Activated CD4-positive, alpha-beta T cell treated with anti-CD3 and anti-CD28 coated beads for 36 hours (primary cell): Measurements from ENCODE around the gene RANGAP1. TPM values are rescaled to one million over a fixed set of nuclear protein-coding genes. Genes with fewer than 3 reads are reported as not detected.

Source experiments
- ATAC-seq: fragments of 200-7000 bp; cut with Tn5 transposase; one replicate; pipeline ENCODE4 v1.10.0; 2021; ENCODE audit warnings: mild to moderate bottlenecking, moderate library complexity
- CTCF ChIA-PET: fragments of 350-600 bp; sonication (Branson Sonifier 250); formaldehyde crosslinking; loops from one replicate; lab custom pipeline; 2021; ENCODE audit warnings: antibody characterized with exemption; lab: Charles Lee
- POLR2A ChIA-PET: fragments of 350-600 bp; sonication (Branson Sonifier 250); formaldehyde crosslinking; loops from one replicate; lab custom pipeline; 2021; ENCODE audit warnings: antibody characterized with exemption, inconsistent platforms; lab: Charles Lee
- DNase-seq: peaks from one replicate; pipeline ENCODE4 v3.0.0-alpha.2; 2020
- H3K27ac Mint-ChIP-seq: one replicate; pipeline ENCODE4 v1.8.0; 2021; ENCODE audit warnings: mixed read lengths
- H3K27me3 Mint-ChIP-seq: one replicate; pipeline ENCODE4 v1.8.0; 2021; ENCODE audit warnings: mixed read lengths
- H3K36me3 Mint-ChIP-seq: one replicate; pipeline ENCODE4 v1.8.0; 2021; ENCODE audit warnings: low read depth, mixed read lengths
- H3K4me1 Mint-ChIP-seq: one replicate; pipeline ENCODE4 v1.8.0; 2021; ENCODE audit warnings: mixed read lengths
- H3K4me3 Mint-ChIP-seq: one replicate; pipeline ENCODE4 v1.8.0; 2021; ENCODE audit warnings: mild to moderate bottlenecking, moderate library complexity, mixed read lengths
- H3K9me3 Mint-ChIP-seq: one replicate; pipeline ENCODE4 v1.8.0; 2021; ENCODE audit warnings: low read depth, mixed read lengths
- intact Hi-C, 2 experiments: fragments of 100-400 bp; cut with DNase I in 1 of 2; cut with micrococcal nuclease in 1 of 2; formaldehyde crosslinking; loops; one replicate each; pipeline versions ENCODE4 v1.14.2 to v1.15.1; 2022 to 2024; cut with DNase I, micrococcal nuclease
- total RNA-seq, 2 experiments: library from RNA; stranded (reverse); gene quantifications; one replicate each; pipeline ENCODE4 v1.2.3, GENCODE V29; 2021

The RANGAP1 gene
- total RNA-seq, 2 experiments from 2014 or later, result 140 to 157 TPM

DNA sequence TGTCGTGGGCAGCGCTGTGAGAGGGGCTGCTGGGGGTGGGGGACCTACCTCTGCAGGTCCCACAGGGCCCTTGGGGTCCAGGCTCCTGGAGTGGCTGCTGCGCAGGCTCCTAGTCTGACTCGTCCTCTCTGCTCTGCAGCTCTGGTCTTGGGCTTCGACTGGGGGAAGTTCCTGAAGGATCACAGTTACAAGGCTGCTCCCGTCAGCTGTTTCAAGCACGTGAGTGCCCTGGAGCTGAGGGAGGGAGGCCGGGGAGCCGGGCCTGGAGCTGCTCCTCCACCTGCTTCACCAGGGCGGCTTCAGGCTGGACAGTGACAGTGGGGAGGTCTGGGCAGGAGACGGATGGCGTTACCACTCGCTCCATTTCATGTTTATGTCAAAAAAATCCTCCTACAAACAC, 69.0 kb downstream of the RANGAP1 start:
- ChIA-PET POLR2A (interaction anchor here (0.6 to 1.8 kb wide), 4 partner anchors 21 to 261 kb away, joined by 3 to 7 read pairs (median 4); partner anchors contain the start of gene RANGAP1), CTCF (interaction anchor here (1.2 to 3.5 kb wide), 3 partner anchors 19 to 295 kb away, joined by 4 to 12 read pairs (median 4); no protein-coding TSS in a partner anchor)
- DNase-seq, result no peak
- H3K36me3 Mint-ChIP-seq, result peaks cover 51% of the 10 kb centered on the region
- peak overlapping the region; percentile 48 for H3K4me3 Mint-ChIP-seq
- H3K4me1 Mint-ChIP-seq, result peaks cover 16% of the 10 kb centered on the region
- ATAC-seq, result no peak
- intact Hi-C loops, result loop anchor here in 1 of 2 experiments (1.0 kb wide), 1 partner anchor 12 kb away; the partner anchor contains the start of gene L3MBTL2
- peak overlapping the region; percentile 91 for H3K27ac Mint-ChIP-seq
- no peaks in the 10 kb centered on the region for H3K9me3 Mint-ChIP-seq
- H3K27me3 Mint-ChIP-seq, result no peaks in the 10 kb centered on the region

DNA sequence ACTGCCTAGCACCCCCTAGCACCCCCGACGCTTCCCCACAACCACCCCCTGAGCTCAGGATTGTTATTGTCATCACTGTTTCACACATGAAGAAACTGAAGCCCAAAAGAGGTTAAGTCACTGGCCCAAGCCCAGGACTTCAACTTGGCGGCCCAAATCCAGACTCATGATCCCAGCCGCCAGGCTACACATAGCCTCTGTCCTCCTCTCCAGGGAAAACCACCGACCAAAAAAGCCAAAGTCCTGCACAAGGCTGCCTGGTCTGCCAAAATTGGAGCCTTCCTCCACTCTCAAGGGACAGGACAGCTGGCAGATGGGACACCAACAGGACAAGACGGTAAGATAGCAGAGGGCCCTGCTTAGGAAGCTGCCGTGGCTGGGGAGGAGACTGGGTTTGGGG, 70.1 kb downstream of the RANGAP1 start:
- CTCF ChIA-PET, result interaction anchor here (0.7 to 3.5 kb wide), 4 partner anchors 22 to 294 kb away, joined by 3 to 12 read pairs (median 4); no protein-coding TSS in a partner anchor
- peak overlapping the region; percentile 10 for H3K27ac Mint-ChIP-seq

GRCh38 chr22:41215409-41215808, 70.6 kb downstream of the RANGAP1 start:
- H3K9me3 Mint-ChIP-seq, result no peaks in the 10 kb centered on the region
- ATAC-seq, result no peak
- CTCF ChIA-PET, result interaction anchor here (0.7 to 1.9 kb wide), 4 partner anchors 22 to 135 kb away, joined by 3 to 4 read pairs (median 4); no protein-coding TSS in a partner anchor
- DNase-seq, result no peak
- POLR2A ChIA-PET, result no interaction called here
- intact Hi-C loops, result no loop called here
- no peak overlapping the region for H3K4me3 Mint-ChIP-seq
- no peaks in the 10 kb centered on the region for H3K27me3 Mint-ChIP-seq
- peaks cover 44% of the 10 kb centered on the region for H3K36me3 Mint-ChIP-seq
- H3K4me1 Mint-ChIP-seq, result peaks cover 16% of the 10 kb centered on the region
- peak overlapping the region; percentile 10 for H3K27ac Mint-ChIP-seq

More for the DNA sequence above, 70.1 kb downstream of the RANGAP1 start:
- POLR2A ChIA-PET, result no interaction called here
- H3K9me3 Mint-ChIP-seq, result no peaks in the 10 kb centered on the region
- ATAC-seq (no peak), DNase-seq (no peak)
- peaks cover 16% of the 10 kb centered on the region for H3K4me1 Mint-ChIP-seq
- H3K36me3 Mint-ChIP-seq, result peaks cover 45% of the 10 kb centered on the region
- intact Hi-C loops, result no loop called here
- H3K4me3 Mint-ChIP-seq, result no peak overlapping the region
- H3K27me3 Mint-ChIP-seq, result no peaks in the 10 kb centered on the region

- ChIA-PET POLR2A (interaction anchor here (0.5 to 0.7 kb wide), 2 partner anchors 95 to 247 kb away, joined by 3 read pairs; partner anchors contain the start of gene ZC3H7B), CTCF (interaction anchor here (0.6 to 0.8 kb wide), 3 partner anchors 203 to 574 kb away, joined by 3 to 4 read pairs (median 4); no protein-coding TSS in a partner anchor)
- Mint-ChIP-seq H3K9me3 (no peaks in the 10 kb centered on the region), H3K4me1 (peaks cover 20% of the 10 kb centered on the region), H3K4me3 (peak overlapping the region; percentile 62), H3K36me3 (peaks cover 23% of the 10 kb centered on the region), H3K27ac (no peak overlapping the region), H3K27me3 (peaks cover 10% of the 10 kb centered on the region)
- DNase-seq, result no peak
- intact Hi-C loops, result loop anchor here in 1 of 2 experiments (5.0 to 10.0 kb wide), 2 partner anchors 114 to 252 kb away; partner anchors contain the start of genes EP300 and RBX1
- ATAC-seq, result no peak
Measured at GRCh38 chr22:41206719-41207118, 79.3 kb downstream of the RANGAP1 start.

DNA sequence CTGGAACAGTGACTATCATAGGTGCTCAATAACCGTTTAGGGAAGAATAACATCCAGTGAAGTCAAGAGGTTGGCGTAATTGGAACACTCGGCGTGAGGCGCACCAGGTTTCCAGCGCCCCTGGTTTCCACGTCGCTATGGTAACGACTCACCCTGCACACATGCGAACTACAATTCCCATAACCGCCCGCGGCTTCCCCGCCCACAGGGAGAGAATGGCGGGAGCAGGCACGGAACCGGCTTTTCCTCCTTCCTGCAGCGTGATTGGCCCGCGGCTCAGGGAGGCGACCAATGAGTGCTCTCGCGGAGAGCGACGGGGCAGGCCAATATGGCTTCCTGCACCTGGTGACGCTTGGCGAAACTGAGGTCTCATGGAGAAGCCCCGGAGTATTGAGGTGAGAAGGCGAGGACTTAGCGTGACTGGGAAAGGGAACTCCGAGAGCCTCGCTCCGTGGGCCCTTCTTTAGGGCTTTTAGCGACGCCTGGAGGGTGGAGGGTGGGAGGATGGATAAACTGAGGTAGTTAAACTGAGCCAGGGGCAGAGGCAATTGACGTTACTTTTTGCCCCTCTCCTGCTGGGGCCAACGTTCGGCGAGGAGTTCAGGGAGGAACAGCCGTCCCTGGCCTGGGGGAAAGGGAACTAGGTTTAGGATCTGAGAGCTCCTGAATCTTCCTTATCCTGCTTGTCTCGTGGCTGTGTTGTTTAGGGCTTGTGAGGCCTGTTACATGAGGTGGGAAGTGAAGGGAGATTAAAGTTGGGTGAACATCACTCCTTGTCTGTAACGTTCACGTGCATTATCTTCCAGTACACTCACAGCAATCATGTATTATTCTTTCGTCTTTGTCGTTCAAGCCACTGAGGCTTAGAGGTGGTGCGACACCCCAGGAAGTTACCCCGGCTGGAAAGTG, 80.7 kb downstream of the RANGAP1 start, which contains the start of gene L3MBTL2:
TSS of gene L3MBTL2 (plus strand) at position 321 of the 909 bp plus-strand sequence. CDS start at position 372, 51 bp downstream.
- peak; percentile 100 for DNase-seq
- Mint-ChIP-seq H3K4me3 (peak within 1 kb of the TSS; percentile 86), H3K9me3 (no peaks in the 10 kb centered on the region), H3K27me3 (peaks cover 10% of the 10 kb centered on the region), H3K27ac (peak within 1 kb of the TSS; percentile 89), H3K36me3 (peaks cover 19% of the 10 kb centered on the region), H3K4me1 (peaks cover 20% of the 10 kb centered on the region)
- intact Hi-C loops, result loop anchor here (1.0 to 10.0 kb wide), 14 partner anchors 8 to 416 kb away; partner anchors contain the start of genes RANGAP1 (in 2 of the 2), RBX1 (in 2 of the 2), DESI1 (in 1 of the 2) and EP300 (in 1 of the 2)
- ChIA-PET CTCF (no interaction called here), POLR2A (no interaction called here)
- ATAC-seq, result peak; percentile 100

- H3K4me3 Mint-ChIP-seq, result no peak overlapping the region
- H3K4me1 Mint-ChIP-seq, result peaks cover 20% of the 10 kb centered on the region
- ATAC-seq (no peak), DNase-seq (no peak)
- ChIA-PET CTCF (no interaction called here), POLR2A (no interaction called here)
- H3K27me3 Mint-ChIP-seq, result peaks cover 10% of the 10 kb centered on the region
- H3K27ac Mint-ChIP-seq, result no peak overlapping the region
- H3K9me3 Mint-ChIP-seq, result no peaks in the 10 kb centered on the region
- intact Hi-C loops, result loop anchor here in 1 of 2 experiments (10.0 kb wide), 1 partner anchor 249 kb away; the partner anchor contains the start of gene RBX1
- peaks cover 14% of the 10 kb centered on the region for H3K36me3 Mint-ChIP-seq
Measured at GRCh38 chr22:41204066-41204465, 81.9 kb downstream of the RANGAP1 start.

- Mint-ChIP-seq H3K4me1 (peaks cover 22% of the 10 kb centered on the region), H3K4me3 (no peak overlapping the region), H3K9me3 (no peaks in the 10 kb centered on the region), H3K27me3 (peaks cover 10% of the 10 kb centered on the region), H3K27ac (no peak overlapping the region), H3K36me3 (peaks cover 12% of the 10 kb centered on the region)
- intact Hi-C loops, result loop anchor here in 1 of 2 experiments (10.0 kb wide), 1 partner anchor 248 kb away; the partner anchor contains the start of gene RBX1
- no peak for ATAC-seq
- no peak for DNase-seq
- ChIA-PET POLR2A (no interaction called here), CTCF (no interaction called here)
Measured at GRCh38 chr22:41203118-41203517, 82.9 kb downstream of the RANGAP1 start.

DNA sequence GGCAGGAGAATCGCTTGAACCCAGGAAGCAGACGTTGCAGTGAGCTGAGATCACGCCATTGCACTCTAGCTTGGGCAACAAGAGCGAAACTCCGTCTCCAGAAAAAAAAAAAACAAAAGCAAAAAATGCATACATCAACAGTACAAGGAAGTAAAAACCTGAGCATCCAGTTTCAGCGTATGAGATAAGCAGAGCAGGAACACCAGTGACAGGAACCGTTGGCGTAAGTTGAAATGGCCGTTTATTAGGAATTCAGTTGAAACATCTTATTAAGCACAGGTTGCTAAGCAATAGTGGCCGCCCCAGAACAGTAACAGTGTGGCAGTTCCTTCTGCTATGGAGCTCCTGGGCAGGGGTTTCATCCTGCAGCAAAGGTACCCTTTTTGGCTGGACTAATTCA, 84.8 kb downstream of the RANGAP1 start:
- intact Hi-C loops, result loop anchor here in 1 of 2 experiments (10.0 kb wide), 1 partner anchor 246 kb away; the partner anchor contains the start of gene RBX1
- Mint-ChIP-seq H3K4me3 (no peak overlapping the region), H3K9me3 (no peaks in the 10 kb centered on the region), H3K27ac (no peak overlapping the region), H3K4me1 (peaks cover 20% of the 10 kb centered on the region), H3K36me3 (peaks cover 3% of the 10 kb centered on the region), H3K27me3 (peaks cover 10% of the 10 kb centered on the region)
- DNase-seq, result no peak
- CTCF ChIA-PET, result no interaction called here
- no peak for ATAC-seq
- POLR2A ChIA-PET, result interaction anchor here (0.6 kb wide), 2 partner anchors 35 to 922 kb away, joined by 3 read pairs; no protein-coding TSS in a partner anchor

- Mint-ChIP-seq H3K9me3 (no peaks in the 10 kb centered on the region), H3K27me3 (peaks cover 1% of the 10 kb centered on the region), H3K36me3 (no peaks in the 10 kb centered on the region), H3K4me3 (peak overlapping the region; percentile 77), H3K4me1 (peaks cover 11% of the 10 kb centered on the region), H3K27ac (peak overlapping the region; percentile 53)
- intact Hi-C loops, result no loop called here
- POLR2A ChIA-PET, result interaction anchor here (0.6 to 1.1 kb wide), 2 partner anchors 15 to 89 kb away, joined by 4 to 5 read pairs; no protein-coding TSS in a partner anchor
- DNase-seq (peak; percentile 83), ATAC-seq (peak; percentile 76)
- CTCF ChIA-PET, result interaction anchor here (0.6 to 1.5 kb wide), 3 partner anchors 13 to 275 kb away, joined by 3 to 8 read pairs (median 3); no protein-coding TSS in a partner anchor
Measured at GRCh38 chr22:41198027-41198580, 87.9 kb downstream of the RANGAP1 start.
